PC-3 (cell line): ENCODE results near the gene FARS2.

Experiments
- CTCF ChIP-seq: fragments of 300-600 bp; sonication (generic); conservative IDR thresholded peaks from 2 replicates; pipeline ENCODE4 v1.5.1; 2017; ENCODE audit warnings: antibody characterized with exemption, low read depth, mild to moderate bottlenecking, low read length
- EZH2 ChIP-seq: fragments of 300-600 bp; sonication (generic); IDR thresholded peaks from one replicate; pipeline ENCODE4 v1.6.1; 2017; ENCODE audit warnings: antibody characterized with exemption, mild to moderate bottlenecking, low read length; ENCODE audit not compliant: unreplicated experiment

- TF ChIP-seq CTCF (no peak), EZH2 (no peak)
These were observed 14.9 kb upstream of the FARS2 start for GRCh38 chr6:5246141-5247097.
